ENCODE results near the gene NKX6-2.
"Not testable (repeated sequence)": the region's sequence is repeated elsewhere in the genome, so short reads cannot be mapped to it uniquely, and the experiment has no call there.

The NKX6-2 gene

DNA sequence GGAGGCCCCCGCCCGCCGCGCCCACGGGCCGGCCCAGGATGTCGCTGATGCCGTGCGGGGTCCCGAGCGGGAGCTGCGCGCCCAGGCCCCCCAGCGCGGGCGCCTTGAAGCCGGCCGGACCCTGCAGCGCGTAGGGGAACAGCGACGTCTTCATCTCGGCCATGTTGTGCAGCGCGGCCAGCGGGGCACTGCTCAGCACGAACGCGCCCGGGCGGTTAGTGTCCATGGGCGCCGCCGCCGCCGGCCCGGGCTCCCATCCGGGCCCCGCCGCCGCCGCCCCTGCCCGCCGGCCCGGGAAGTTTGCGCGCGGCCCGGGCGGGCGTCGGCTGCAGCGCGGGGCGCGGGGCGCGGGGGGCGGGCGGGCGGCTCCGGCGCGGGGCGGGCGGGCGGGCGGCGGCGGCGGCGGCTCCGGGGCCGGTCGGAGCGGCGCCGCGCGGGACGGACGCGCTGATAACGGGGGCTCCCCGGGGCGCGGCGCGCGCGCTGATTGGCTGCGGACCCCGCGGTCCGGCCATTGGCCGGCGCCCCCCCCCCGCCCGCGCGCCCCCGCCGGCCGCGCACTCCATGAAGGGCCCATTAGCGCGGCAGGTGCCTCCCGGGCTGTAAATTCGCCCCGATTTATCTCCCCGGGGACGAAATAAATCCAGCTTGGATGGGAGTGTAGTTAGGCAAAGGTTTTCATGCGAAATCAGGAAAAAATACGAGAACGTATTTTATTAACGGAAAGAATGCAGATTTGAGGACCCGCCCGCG lies at the start of gene NKX6-2:
Gene NKX6-2, minus strand, starts transcription at position 425 of the 753 bp plus-strand sequence. Its CDS starts 199 bp downstream, at position 226.
- DNase-seq (ENCODE audit: low read depth in 2 of 2) = no peak

DNA sequence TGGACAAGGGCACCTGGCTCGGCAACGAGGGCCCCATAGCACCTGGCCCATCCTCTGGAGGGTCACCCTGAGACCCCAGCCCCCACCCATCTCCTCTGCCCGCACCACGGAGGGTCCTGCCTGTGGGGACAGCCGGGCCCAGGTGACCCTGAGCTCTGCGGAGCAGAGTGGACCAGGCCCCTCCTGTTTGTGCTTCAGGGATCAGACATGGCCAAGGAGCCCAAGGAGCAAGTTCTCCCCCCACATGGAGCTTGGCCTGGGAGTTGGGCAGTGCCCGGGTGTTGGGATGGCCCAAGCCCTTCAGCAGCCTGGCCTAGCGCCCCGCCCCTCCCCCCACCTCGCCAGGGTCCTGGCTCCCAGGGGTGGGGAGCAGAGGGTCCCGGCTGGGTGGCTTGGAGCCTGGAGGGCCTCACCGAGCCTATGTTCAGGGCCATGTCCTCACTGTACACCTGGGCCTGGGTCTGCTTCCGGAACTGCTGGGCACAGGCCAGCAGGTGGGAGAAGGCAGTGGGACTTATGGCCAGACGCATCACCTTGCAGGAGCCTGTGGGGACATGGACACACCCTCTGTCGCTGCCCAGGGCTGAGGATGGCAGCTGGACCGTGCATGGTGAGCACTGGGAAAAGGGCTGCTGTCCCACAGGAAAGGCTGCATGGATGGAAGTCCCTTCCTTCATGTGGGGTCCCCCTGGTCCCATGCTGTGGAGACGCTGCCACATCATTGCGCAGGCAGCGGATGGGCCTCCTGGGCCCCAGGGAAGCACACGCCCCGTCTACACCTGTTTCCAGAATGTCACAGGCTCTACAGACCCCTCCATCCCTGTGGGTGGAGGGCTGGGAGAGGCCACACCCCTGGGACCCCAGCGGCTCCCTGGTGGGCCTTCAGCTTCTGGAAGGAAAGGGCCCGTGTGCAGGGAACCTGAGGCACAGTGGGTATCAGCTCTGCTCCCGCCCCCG lies 49.2 kb upstream of the NKX6-2 start:
- no peak for DNase-seq (ENCODE audit: low read depth in 2 of 2)

DNA sequence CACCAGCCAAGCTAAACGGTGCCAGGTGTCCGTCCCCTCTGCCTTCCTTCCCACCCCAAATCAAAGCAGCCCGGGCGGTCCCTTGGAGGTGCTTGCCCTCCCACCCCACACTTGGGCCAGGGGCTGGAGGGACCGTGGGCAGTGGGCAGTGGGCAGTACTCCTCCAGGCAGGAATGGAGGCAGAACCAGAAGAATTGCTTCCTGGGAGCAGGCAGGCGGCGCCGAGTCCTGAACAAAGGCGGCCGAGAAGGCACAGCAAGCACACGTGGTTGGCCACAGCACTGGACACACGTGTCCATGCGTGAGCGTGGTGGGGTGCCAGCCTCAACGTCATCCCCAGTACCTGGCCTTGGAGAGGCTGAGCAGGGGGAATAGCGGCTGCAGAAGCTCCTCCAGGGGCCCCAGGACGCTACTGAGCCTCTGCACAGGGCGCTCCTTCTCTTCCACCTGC lies 48.4 kb upstream of the NKX6-2 start:
- DNase-seq (ENCODE audit: low read depth in 2 of 2) = no peak

DNA sequence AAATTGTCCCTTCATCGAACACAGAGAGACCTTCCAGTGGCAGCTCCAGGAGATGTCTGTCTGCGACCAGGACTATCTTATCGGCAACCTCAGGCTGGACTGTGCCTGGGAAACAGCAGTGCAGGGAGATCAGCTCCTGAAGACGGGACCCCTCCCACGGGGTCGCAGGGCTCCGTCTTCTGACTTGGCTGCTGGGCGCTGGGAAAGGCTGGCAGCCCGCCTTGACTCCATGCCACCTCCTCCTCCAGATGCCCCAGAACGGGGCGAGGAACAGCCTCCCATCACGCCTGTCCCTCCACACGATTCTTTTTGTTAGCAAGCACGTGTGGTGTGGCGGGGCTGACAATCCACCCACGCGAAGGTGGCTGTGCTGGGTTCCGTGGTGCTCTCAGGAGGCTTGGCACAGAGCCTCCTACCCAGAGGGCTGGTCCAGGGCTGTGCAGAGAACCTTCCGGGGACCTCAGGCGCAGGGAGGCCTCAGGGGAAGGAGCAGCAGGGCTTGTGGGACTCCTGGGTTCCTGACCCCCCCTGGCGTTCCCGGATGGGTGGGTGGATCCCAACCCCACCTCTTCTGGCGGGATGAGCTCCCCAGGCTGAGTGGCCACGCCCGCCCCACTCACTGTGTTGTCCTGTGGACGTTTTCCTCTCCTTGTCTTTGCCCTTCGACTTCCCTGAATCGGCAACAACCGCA lies 47.6 kb upstream of the NKX6-2 start:
- no peak for DNase-seq (ENCODE audit: low read depth in 2 of 2)

DNA sequence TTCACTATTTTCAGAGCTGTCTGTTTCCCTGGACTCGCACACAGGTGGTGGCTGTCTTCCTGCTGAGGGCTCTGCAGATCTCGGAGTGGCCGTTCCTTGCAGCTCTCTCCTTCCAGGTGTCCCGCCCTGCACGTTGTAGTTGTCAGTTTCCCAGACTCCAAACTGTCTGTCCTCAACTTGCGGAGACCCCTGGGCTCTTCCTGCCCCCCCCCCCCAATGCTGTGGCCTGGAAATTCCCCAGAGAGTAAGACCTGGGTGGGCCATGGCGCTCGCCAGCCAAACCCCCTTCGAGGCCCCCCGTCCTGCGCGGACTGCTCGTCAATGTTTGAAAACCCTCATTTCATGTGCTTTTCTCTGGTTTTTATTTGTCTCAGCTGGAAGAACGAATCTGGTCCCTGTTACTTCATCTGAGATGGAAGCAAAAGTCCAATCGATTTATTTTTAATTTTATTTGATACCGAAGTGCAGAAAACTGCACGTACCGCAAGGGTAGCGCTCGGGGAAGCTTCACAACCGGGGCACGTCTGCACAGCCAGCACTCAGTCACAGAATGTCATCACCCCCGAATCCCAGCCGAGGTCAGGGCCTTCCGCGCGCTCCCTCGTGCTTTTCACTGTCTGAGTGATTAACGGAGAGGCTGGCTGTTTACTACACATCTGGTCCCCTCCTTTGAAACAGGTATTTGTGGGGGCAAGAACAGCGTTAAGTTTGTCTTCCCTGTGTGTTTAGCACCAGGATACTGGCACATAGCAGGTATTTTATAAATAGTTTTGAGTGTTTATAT lies 46.4 kb upstream of the NKX6-2 start:
- DNase-seq (ENCODE audit: low read depth in 2 of 2) = no peak

DNA sequence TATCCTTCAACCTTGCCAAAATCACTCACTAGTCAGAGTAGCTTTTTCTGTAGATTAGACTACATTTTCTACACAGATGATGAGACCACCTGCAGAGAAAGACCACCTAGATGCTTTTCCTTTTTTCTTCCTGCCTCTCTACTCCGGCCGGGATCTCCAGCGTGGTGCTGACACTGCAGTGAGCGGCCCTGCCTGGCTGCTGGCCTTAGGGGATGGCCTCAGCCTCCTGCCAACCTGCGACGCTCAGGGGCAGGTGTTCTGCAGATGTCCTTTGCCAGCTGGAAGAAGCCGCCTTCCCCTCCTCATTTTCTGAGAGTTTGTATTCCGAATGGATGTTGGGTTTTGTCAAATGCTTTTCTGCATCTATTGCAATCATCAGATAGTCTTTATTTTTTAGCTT lies 43.5 kb upstream of the NKX6-2 start:
- DNase-seq (ENCODE audit: low read depth in 2 of 2) = no peak

DNA sequence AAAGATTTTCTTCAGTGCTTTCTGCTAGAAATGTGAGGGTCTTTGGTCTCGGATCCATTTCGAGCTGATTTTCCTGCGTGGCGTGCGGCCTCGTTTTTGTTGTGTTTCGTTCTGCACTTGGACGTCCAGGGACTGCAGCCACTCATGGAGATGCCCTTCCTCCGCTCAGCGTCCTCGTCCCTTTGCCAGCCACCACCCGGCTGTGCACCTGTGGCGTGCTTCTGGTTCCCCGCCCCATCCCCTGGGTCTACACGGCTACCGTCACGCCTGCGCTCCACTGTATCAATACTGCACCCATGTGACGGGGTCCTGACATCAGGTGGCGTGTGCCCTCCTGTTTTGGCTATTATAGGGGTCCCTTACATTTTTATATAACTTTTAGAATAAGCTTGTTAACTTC lies 42.7 kb upstream of the NKX6-2 start:
- DNase-seq (ENCODE audit: low read depth in 2 of 2) = no peak

DNA sequence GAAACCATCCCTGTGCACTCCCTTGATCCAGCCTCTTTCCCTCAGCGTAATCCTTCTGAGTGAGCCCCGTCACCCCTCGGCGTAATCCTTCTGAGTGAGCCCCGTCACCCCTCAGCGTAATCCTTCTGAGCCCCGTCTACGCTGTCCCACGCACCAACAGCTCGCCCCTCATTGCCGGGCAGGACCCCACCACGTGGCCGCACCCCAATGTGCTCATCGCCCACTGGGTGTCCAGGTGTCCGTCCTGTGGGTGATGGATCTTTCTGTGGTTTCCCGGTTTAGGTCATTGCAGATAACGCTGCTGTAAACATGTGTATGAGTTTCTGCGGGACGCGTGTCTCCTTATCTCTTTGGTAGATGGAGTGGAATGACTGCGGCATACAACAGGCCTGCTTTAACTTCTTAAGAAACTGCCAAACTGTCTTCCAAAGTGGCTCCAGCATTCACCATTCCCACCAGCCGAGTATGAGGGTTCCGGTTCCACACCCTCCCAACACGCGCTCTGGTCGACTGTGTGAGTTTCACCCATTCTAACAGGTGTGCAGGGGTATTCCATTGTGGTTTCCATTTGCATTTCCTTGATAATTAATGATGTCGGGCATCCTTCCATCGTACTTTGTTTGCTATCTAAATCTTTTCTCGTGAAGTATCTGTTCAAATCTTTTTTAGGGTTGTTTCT lies 42.1 kb upstream of the NKX6-2 start:
- no peak for DNase-seq (ENCODE audit: low read depth in 2 of 2)

DNA sequence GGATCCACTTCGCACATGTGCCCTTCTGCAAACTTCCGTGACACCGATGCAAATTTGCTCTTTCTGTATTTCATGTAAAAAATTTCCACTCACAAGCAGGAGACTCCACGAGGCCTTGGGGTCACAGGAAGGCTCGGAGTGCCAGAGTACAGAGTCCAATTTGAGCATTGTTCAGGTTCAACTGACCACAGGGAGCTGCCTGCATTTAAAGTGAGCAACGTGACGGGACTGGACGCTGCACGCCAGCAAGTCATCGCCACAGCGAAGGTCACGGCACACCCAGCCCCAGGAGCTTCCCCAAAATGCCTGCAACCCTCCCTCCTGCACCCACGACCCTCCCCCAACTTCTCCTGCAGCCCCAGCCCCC lies 41.5 kb upstream of the NKX6-2 start:
- DNase-seq (ENCODE audit: low read depth in 2 of 2) = no peak

DNA sequence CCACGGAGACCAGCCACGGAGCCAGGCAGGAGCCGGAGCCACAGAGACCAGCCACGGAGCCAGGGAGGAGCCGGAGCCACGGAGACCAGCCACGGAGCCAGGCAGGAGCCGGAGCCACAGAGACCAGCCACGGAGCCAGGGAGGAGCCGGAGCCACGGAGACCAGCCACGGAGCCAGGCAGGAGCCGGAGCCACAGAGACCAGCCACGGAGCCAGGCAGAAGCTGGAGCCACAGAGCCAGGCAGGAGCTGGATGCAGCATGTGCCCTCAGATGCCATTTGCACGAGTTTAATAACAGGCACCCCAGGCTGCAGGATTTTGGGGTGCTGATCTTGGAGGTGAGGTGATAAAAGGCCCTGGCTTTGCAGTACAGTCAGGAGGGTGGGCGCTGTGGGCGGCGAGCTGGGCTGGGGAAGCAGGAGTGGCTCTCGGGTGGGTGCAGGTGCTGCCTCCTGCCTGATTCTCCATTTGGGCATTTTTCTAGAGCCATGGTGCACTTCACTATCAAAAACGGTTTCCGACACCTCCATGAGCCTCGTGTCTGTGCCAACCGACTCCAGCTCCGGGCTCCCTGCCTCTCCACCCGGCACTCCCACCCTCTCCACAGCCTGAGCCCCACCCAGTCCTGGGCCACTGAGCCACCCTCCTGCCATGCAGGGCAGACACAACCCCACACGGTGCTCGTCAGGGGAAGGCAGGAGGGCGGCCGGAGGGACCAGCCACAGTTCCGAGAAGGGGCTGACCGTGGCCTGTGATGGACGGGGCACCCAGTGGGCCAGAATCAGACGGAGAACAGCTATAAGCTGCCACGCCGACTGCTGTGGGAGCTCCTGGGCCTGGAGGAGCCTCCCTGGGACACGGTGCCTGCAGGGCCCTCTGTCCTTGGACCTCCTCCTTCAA lies 40.8 kb upstream of the NKX6-2 start:
- no peak for DNase-seq (ENCODE audit: low read depth in 2 of 2)

DNA sequence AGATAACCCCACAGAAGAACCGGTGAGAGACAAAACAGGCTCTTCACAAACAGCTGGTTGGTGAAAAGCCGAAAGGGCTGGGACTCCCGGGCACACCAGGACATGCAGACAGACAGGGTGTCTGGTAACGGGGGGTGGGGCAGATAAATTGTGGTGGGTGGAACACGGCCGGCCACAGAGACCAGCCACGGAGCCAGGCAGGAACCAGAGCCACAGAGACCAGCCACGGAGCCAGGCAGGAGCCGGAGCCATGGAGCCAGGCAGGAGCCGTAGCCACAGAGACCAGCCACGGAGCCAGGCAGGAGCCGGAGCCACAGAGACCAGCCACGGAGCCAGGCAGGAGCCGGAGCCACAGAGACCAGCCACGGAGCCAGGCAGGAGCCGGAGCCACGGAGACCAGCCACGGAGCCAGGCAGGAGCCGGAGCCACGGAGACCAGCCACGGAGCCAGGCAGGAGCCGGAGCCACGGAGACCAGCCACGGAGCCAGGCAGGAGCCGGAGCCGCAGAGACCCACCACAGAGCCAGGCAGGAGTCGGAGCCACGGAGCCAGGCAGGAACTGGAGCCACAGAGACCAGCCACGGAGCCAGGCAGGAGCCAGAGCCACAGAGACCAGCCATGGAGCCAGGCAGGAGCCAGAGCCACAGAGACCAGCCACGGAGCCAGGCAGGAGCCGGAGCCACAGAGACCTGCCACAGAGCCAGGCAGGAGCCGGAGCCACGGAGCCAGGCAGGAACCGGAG lies 40.0 kb upstream of the NKX6-2 start:
- not testable (repeated sequence) for DNase-seq (ENCODE audit: low read depth in 2 of 2)

DNA sequence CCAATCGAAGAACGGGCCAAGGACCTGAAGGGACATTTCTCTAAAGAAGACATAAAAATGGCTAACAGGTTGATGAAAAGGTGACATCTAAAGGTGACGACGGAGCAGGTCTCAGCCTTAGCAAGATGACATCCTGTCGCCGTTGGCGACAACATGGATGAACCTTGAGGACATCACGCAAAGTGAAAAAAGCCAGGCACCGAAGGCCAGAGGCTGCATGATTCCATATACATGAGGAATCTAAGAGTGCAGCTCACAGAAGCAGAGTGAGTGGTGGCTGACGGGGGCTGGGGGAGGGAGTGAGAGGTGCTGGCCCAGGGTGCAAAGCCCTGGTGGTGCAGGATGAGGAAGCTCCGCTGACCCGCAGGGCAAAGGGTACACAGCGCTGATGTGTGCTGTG lies 34.1 kb upstream of the NKX6-2 start:
- no peak for DNase-seq (ENCODE audit: low read depth in 2 of 2)

DNA sequence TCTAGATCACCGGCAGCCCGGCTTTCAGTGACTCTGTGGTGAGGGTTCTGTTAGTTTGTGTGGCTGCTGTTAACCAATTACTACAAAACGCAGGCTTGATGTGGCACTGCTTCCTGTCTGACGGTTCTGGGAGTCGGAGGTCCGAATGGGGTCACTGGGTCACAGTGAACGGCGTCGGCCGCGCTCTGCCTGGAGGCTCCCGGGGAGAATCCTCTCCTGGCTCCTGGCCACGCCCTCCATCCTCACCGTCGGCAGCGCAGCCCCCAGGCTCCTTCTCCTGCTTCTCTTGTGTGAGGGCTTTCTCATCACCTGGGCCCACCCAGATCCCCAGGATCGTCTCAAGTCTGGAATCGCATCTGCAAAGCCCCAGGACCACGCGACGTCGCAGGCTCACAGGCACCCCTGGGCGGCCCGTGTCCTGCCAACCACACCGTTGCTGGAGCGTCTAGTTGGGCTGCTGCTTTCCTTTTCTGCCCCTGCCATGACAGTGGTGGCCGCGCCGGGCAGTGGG lies 31.8 kb upstream of the NKX6-2 start:
- DNase-seq (ENCODE audit: low read depth in 2 of 2) = no peak

DNA sequence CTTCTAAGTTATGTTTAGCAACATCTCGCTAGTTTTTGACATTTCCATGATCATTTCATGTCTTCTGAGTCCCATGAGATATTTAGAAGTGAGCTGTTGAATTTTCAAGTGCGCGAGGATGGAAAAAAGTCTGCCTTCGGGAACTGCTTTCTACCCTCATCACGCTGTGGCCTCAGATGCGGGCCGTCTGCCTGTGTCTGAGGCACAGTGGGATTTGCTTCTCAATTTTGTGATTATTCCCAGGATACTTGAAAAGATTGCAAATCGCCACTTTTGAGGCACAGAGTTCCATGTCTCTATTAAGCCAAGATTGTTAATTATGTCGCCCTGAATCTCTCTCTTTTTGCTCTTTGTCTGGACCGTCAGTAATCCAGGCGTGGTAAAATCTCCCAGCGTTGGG lies 30.8 kb upstream of the NKX6-2 start:
- DNase-seq (ENCODE audit: low read depth in 2 of 2) = no peak

DNA sequence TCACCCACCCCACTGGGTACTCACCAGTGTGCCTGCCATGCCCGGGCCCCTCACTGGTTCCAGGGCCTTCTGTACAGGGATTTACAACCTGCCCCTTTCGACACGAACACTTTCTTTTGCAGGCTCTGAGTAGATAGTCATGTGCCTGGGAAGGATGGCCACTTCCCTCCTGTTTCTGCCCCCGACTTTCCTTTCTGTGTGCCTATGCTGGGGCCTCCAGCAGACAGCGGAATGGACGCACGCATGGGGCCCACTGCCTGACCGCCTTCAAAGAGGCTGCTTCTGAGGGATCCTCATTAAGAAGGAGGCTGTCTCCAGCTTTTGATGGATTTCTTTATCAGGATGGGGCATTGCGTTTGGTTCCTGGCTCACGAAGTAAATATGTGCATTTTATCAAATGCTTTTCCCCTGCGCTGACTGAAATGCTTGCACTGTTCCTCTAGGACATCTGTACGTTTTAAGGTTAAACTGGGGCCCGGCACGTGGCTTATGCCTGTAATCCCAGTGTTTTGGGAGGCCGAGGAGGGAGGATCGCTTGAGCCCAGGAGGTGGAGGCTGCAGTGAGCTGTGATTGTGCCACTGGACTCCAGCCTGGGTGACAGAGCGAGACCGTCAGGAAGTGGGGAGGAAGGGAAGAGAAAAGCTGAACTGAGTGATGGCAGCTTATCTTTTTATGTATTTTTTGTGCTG lies 29.4 kb upstream of the NKX6-2 start:
- no peak for DNase-seq (ENCODE audit: low read depth in 2 of 2)

DNA sequence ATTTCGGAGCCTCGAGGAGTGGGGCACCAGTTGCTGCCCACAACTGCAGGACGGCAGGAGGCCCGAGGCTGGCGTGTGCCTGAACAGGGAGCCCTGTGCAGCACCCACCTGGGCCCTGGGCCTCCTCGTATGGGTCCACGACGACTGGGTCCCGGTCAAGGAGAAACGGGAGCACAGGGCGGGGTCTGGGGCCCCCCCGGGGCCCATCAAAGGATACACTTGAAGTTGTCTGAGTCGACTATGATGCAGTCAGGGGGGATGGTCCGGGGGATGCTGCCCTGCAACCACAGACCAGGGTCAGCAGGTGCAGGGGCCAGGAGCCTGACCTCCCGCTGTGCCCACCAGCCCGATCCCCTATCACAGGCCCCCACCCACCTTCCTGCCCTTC lies 28.5 kb upstream of the NKX6-2 start:
- DNase-seq (ENCODE audit: low read depth in 2 of 2) = no peak

DNA sequence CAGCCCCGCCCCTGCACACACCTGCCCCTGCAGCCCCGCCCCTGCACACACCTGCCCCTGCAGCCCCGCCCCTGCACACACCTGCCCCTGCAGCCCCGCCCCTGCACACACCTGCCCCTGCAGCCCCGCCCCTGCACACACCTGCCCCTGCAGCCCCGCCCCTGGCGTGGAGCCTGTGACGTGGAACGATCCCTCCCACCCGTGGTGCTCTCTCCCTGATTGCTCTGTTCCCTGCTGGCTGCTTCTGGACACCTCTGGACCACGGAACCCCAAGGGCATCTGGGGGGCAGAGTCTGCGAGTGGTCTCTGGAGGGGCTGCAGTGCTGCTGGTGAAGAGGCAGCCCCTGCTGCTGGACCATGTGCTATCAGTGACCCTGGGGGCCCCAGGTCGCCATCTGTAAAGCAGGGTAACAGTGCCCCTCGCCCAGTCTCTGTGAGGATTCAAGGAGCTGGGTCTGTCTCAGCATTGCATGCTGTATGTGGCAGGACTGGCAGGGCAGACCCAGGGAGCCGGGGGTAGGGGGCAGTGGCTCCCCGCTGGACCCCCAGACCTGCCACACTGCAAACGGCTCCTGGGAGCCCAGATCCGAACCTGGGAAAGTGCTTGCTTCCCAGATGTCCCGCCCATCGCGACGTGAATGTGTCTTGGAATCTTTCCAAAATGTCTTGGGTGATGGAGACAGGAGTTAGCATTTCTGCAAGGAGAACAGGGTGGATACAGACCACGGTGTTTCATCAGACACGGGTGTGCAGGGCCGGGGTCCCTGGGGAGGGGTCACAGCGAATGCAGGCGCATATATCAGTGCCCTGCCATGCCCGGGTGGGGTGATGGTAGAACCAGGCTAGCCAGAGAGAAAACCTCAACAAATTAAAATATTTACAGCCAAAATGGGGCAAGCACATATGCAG lies 27.9 kb upstream of the NKX6-2 start:
- no peak for DNase-seq (ENCODE audit: low read depth in 2 of 2)

Data from stimulated activated CD4-positive, alpha-beta T cell treated with anti-CD3 and anti-CD28 coated beads, Interleukin-4, amount 100 ng/mL, for 48 hours (primary cell).